K562 (cell line): ENCODE results near the gene GRHL3. TPM values are rescaled to one million over a fixed set of nuclear protein-coding genes. Genes with fewer than 3 reads are reported as not detected.
A peak's percentile ranks its signal among the peaks of the same experiment; 100 is the strongest.

Experiments
- ATAC-seq: fragments of 200-7000 bp; cut with Tn5 transposase; 3 replicates; pipeline ENCODE4 v1.9.1; 2020; ENCODE audit warnings: moderate library complexity
- BruUV-seq: library from RNA; stranded (reverse); fragments of 400-500 nt; replicated peaks from 2 replicates; lab custom pipeline; 2021; lab: Mats Ljungman, UMichigan
- CTCF ChIA-PET: fragments of 300-600 bp; formaldehyde crosslinking; extraction: SDS; loops from one replicate; lab custom pipeline; 2021; ENCODE audit warnings: low intra/inter-chr PET ratio; lab: Yijun Ruan, JAX
- POLR2A ChIA-PET: fragments of 300-600, 350-650 bp; sonication (Branson Sonifier 250); formaldehyde crosslinking; extraction: SDS; loops from one replicate; lab custom pipeline; 2021; ENCODE audit warnings: antibody characterized with exemption, inconsistent platforms; lab: Yijun Ruan, JAX
- DNase-seq, 4 experiments: peaks; one replicate each; pipeline versions ENCODE4 v3.0.0 to v3.0.0-alpha.2; 2011 to 2018; ENCODE audit warnings: low spot score in 3 of 4, mixed read lengths in 3 of 4; ENCODE audit errors: extremely low read depth in 1 of 4
- FAIRE-seq: peaks from 2 replicates; lab custom pipeline; 2011; peaks lifted over from hg19 to GRCh38; lab: Jason Lieb, UNC
- H2AFZ ChIP-seq: 2 replicates; pipeline ENCODE4 v1.6.0; 2011; ENCODE audit warnings: low read depth, low read length, control low read depth, inconsistent platforms
- H3K27ac ChIP-seq: fragments of 200-600 bp; 3 replicates; pipeline ENCODE4 v1.8.0; 2011; ENCODE audit warnings: low read depth, mild to moderate bottlenecking, control low read depth, inconsistent platforms, low read length, moderate library complexity, mixed read lengths; ENCODE audit errors: extremely low read depth
- H3K27me3 ChIP-seq, 2 experiments: fragments of 300-600 bp in 1 of 2; 2 replicates in 1 of 2; 3 replicates in 1 of 2; pipeline versions ENCODE4 v1.6.0 to v1.8.0; 2011; ENCODE audit warnings: inconsistent platforms in 2 of 2, low read length in 2 of 2, mild to moderate bottlenecking in 1 of 2, mixed read lengths in 1 of 2, moderate library complexity in 1 of 2; ENCODE audit not compliant: control insufficient read depth in 2 of 2, insufficient read depth in 2 of 2
- H3K36me3 ChIP-seq: fragments of 300-600 bp; 3 replicates; pipeline ENCODE4 v1.8.0; 2011; ENCODE audit warnings: mild to moderate bottlenecking, low read length, inconsistent platforms; ENCODE audit not compliant: control insufficient read depth, insufficient read depth
- H3K4me1 ChIP-seq, 2 experiments: fragments of 200-600 bp in 1 of 2; replicated peaks in 1 of 2; 2 replicates in 1 of 2; 3 replicates in 1 of 2; pipeline versions ENCODE4 v1.5.1 to v1.8.0; 2011; ENCODE audit warnings: inconsistent platforms in 2 of 2, low read length in 2 of 2, mild to moderate bottlenecking in 1 of 2, mixed read lengths in 1 of 2, moderate library complexity in 1 of 2; ENCODE audit not compliant: control insufficient read depth in 2 of 2, insufficient read depth in 2 of 2
- H3K4me2 ChIP-seq: 2 replicates; pipeline ENCODE4 v1.6.1; 2011; ENCODE audit warnings: low read length, control low read depth, inconsistent platforms, mixed read lengths; ENCODE audit not compliant: insufficient read depth
- H3K4me3 ChIP-seq: fragments of 200-600 bp; sonication (generic), shearing (Covaris generic); 2 replicates; pipeline ENCODE4 v1.5.1; 2016; ENCODE audit warnings: control low read depth, inconsistent platforms
- H3K79me2 ChIP-seq: fragments of 200-600 bp; 3 replicates; pipeline ENCODE4 v1.8.0; 2011; ENCODE audit warnings: low read length, inconsistent platforms; ENCODE audit not compliant: control insufficient read depth, insufficient read depth
- H3K9ac ChIP-seq, 2 experiments: 2 replicates each; pipeline versions ENCODE4 v1.6.0 to v1.6.1; 2011; ENCODE audit warnings: low read depth in 2 of 2, low read length in 2 of 2, control low read depth in 1 of 2, inconsistent platforms in 1 of 2, mild to moderate bottlenecking in 1 of 2, mixed read lengths in 1 of 2; ENCODE audit not compliant: insufficient read depth in 1 of 2
- H3K9me1 ChIP-seq: one replicate; pipeline ENCODE4 v1.6.0; 2011; ENCODE audit warnings: inconsistent platforms, mild to moderate bottlenecking, low read length, moderate library complexity; ENCODE audit not compliant: control insufficient read depth, insufficient read depth
- H3K9me3 ChIP-seq: replicated peaks from 2 replicates; pipeline ENCODE4 v1.5.1; 2011; ENCODE audit warnings: low read depth, low read length, inconsistent platforms; ENCODE audit not compliant: control insufficient read depth, insufficient read depth
- H4K20me1 ChIP-seq: replicated peaks from 2 replicates; pipeline ENCODE4 v1.6.1; 2011; ENCODE audit warnings: low read length, inconsistent platforms, mixed read lengths; ENCODE audit not compliant: control insufficient read depth, insufficient read depth
- HDAC3 ChIP-seq: fragments of 450-650 bp; IDR thresholded peaks from 2 replicates; pipeline ENCODE4 v1.6.1; 2018; ENCODE audit warnings: borderline replicate concordance, mild to moderate bottlenecking, moderate library complexity; ENCODE audit not compliant: partially characterized antibody
- MEIS2 ChIP-seq: fragments of 450-650 bp; IDR thresholded peaks from 2 replicates; pipeline ENCODE4 v1.6.1; 2014; ENCODE audit warnings: mild to moderate bottlenecking; ENCODE audit not compliant: partially characterized antibody
- PBX2 ChIP-seq, 2 experiments: IDR thresholded peaks in 1 of 2; conservative IDR thresholded peaks in 1 of 2; 2 replicates each; pipeline ENCODE4 v1.6.1; 2016; ENCODE audit warnings: low read depth in 2 of 2, mild to moderate bottlenecking in 1 of 2, missing compliant biosample characterization in 1 of 2, missing genetic modification characterization in 1 of 2, moderate library complexity in 1 of 2
- PKNOX1 ChIP-seq: fragments of 450-650 bp; IDR thresholded peaks from 2 replicates; pipeline ENCODE4 v1.6.1; 2016
- TBP ChIP-seq: optimal IDR thresholded peaks from 2 replicates; pipeline ENCODE3; 2011; ENCODE audit warnings: low read depth, low read length, improper control_type of control experiment
- UBTF ChIP-seq, 2 experiments: IDR thresholded peaks; 2 replicates each; pipeline ENCODE4 v1.6.1; 2012; ENCODE audit warnings: improper control_type of control experiment in 2 of 2, low read depth in 2 of 2, low read length in 2 of 2, borderline replicate concordance in 1 of 2
- ZNF165 ChIP-seq: fragments of 250-450 bp; sonication (Bioruptor Pico); IDR thresholded peaks from 2 replicates; pipeline ENCODE4 v1.4.0; 2020; ENCODE audit warnings: borderline replicate concordance
- ZNF740 ChIP-seq, 3 experiments: fragments of 200-800 bp in 1 of 3; sonication (Bioruptor generic) in 1 of 3; sonication (generic) in 1 of 3; formaldehyde crosslinking in 1 of 3; IDR thresholded peaks; 2 replicates each; pipeline versions ENCODE4 v1.6.1 to v1.8.0; 2016 to 2022; ENCODE audit warnings: mild to moderate bottlenecking in 2 of 3, missing compliant biosample characterization in 2 of 3, missing genetic modification characterization in 2 of 3, missing genetic modification reagents in 1 of 3
- WGBS: fragments of 100-300 bp; shearing (Covaris generic); methylation state at CpG from one replicate; pipeline ENCODE4 v1.1.6; 2016; ENCODE audit warnings: low coverage, mixed read lengths; ENCODE audit not compliant: insufficient coverage; ENCODE audit errors: missing lambda C conversion rate; 5-methylcytosine and 5-hydroxymethylcytosine counted together
- in situ Hi-C: fragments of 300-500 bp; cut with MboI; formaldehyde crosslinking; loops from 4 replicates; pipeline ENCODE4 v1.15.0; 2018; ENCODE audit warnings: inconsistent platforms, mixed read lengths
- intact Hi-C: fragments of 100-400 bp; cut with micrococcal nuclease; formaldehyde crosslinking; loops from 2 replicates; pipeline ENCODE4 v1.14.2; 2022
- polyA plus RNA-seq, 8 experiments: library from polyadenylated mRNA; depleted of rRNA in 4 of 8; stranded (reverse) in 5 of 8; unstranded in 3 of 8; fragments of >200 nt; fragmentation: Nextera tagmentation in 2 of 8; fragmentation: Illumina TruSeq in 1 of 8; extraction: Ambion mirVana in 2 of 8; extraction: Trizol in 1 of 8; gene quantifications; 2 replicates each; pipeline versions ENCODE4 v1.2.1 to v1.2.3, GENCODE V29; 2011 to 2014; ENCODE audit warnings: inconsistent platforms in 1 of 8, missing spikeins in 1 of 8
- total RNA-seq, 7 experiments: library from RNA; depleted of rRNA in 6 of 7; stranded (reverse); fragments of >200 nt in 6 of 7; fragmentation: Illumina TruSeq in 2 of 7; extraction: Trizol in 2 of 7; gene quantifications; 2 replicates each; pipeline versions ENCODE4 v1.2.1 to v1.2.3, GENCODE V29; 2011 to 2021; ENCODE audit warnings: low replicate concordance in 1 of 7

GRHL3 gene
- total and polyA plus RNA-seq, 9 of the 15 experiments (the other 6 are each of a cell fraction or from before 2014, with no cell fraction given), result 0.01 to 0.04 TPM; not detected in 7

- Histone ChIP-seq H3K4me2 (no peak overlapping the region), H2AFZ (no peak overlapping the region), H3K79me2 (no peaks in the 10 kb centered on the region), H3K9me3 (no peaks in the 10 kb centered on the region), H3K9ac (peak overlapping the region in 1 of 2 experiments; percentile 67; a peak in 1 of 4 replicates)
- CTCF ChIA-PET, result no interaction called here
- in situ Hi-C loops, result no loop called here
- WGBS, result 3% methylated on average over 19 of the region's 19 CpGs
- POLR2A ChIA-PET, result interaction anchor here (0.9 to 1.0 kb wide), 2 partner anchors 9 to 19 kb away, joined by 3 to 5 read pairs; no protein-coding TSS in a partner anchor
- BruUV-seq, result no TSS peak
- no peak for TF ChIP-seq HDAC3
- TF ChIP-seq ZNF740 (CRISPR knock-in tag; IDR thresholded peaks at IDR 0.05), result no peak
- peak in 1 of 2 experiments; percentile 30; a peak in 1 of 4 replicates for TF ChIP-seq ZNF740 (tag; IDR thresholded peaks at IDR 0.05)
- peak; percentile 80 for TF ChIP-seq PKNOX1
- peak; percentile 86 for TF ChIP-seq MEIS2
- no peak for TF ChIP-seq ZNF165 (CRISPR knock-in tag)
- TF ChIP-seq UBTF (IDR thresholded peaks at IDR 0.05; ENCODE audit: borderline replicate concordance in 1 of 2, low read depth in 2 of 2, low read length in 2 of 2), result peak; percentile 90 to 97; a peak in 3 of 4 replicates
- peak; percentile 58 for TF ChIP-seq TBP
- TF ChIP-seq PBX2 (CRISPR knock-in tag; IDR thresholded peaks at IDR 0.05; ENCODE audit: low read depth), result no peak
- peak; percentile 81 for TF ChIP-seq PBX2 (tag; conservative IDR thresholded peaks at IDR 0.05; ENCODE audit: low read depth)
- TF ChIP-seq, all 486 proteins: peak for 6
- peaks cover 8% of the 10 kb centered on the region for H4K20me1 ChIP-seq
- no peaks in the 10 kb centered on the region for H3K9me1 ChIP-seq
- H3K36me3 ChIP-seq, result no peaks in the 10 kb centered on the region
- peak; percentile 16; the same call in 1 of the 3 replicates for ATAC-seq
- peak in 1 of 4 experiments; percentile 33 for DNase-seq
- no peak overlapping the region for H3K27ac ChIP-seq
- intact Hi-C loops, result no loop called here
- FAIRE-seq, result no peak
- peaks cover 26 to 82% of the 10 kb centered on the region in 2 experiments for H3K27me3 ChIP-seq
- peaks cover 0 to 13% of the 10 kb centered on the region in 2 experiments; a peak in 2 of 5 replicates for H3K4me1 ChIP-seq
- H3K4me3 ChIP-seq, result no peak overlapping the region
Observed at GRCh38 chr1:24347159-24347934, 28.2 kb downstream of the GRHL3 start.
